ENCODE results near the gene ABHD6. TPM values are rescaled to one million over a fixed set of nuclear protein-coding genes. Genes with fewer than 3 reads are reported as not detected.
A peak's percentile ranks its signal among the peaks of the same experiment; 100 is the strongest.

ABHD6 gene
- total and polyA plus RNA-seq, 9 of the 15 experiments (the other 6 are each of a cell fraction or from before 2014, with no cell fraction given): 0.53 to 3.6 (median 2.5) TPM

DNA sequence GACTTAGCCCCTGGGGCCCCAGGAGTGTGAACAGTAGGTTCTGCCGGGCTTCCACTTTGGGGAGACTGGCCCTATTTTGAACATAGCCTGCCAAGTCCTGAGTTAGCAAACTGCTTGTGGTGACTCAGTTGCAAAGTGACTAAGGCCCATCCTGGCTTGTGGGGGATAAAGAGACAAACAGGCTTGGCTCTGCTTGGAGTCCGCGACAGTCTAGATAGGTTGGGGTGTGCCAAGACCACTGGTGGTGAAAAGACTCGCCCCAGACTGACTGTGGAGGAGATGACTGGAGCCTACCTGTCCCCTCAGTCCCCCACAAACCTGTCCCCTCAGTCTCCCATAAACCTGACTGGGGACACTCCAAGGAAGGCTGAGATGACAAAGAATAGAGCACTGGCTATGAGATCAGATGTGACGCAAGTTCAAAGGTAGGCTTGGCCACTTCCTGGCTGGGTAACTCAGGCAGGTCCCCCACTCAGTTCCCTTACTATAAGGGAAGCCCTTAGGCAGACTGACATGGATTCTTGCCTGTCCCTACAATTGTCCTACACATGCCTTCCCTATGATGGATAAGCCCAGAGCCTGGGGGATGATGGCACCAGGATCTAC is 31.1 kb upstream of the ABHD6 start (continued):
- TF ChIP-seq, protein P1, sequence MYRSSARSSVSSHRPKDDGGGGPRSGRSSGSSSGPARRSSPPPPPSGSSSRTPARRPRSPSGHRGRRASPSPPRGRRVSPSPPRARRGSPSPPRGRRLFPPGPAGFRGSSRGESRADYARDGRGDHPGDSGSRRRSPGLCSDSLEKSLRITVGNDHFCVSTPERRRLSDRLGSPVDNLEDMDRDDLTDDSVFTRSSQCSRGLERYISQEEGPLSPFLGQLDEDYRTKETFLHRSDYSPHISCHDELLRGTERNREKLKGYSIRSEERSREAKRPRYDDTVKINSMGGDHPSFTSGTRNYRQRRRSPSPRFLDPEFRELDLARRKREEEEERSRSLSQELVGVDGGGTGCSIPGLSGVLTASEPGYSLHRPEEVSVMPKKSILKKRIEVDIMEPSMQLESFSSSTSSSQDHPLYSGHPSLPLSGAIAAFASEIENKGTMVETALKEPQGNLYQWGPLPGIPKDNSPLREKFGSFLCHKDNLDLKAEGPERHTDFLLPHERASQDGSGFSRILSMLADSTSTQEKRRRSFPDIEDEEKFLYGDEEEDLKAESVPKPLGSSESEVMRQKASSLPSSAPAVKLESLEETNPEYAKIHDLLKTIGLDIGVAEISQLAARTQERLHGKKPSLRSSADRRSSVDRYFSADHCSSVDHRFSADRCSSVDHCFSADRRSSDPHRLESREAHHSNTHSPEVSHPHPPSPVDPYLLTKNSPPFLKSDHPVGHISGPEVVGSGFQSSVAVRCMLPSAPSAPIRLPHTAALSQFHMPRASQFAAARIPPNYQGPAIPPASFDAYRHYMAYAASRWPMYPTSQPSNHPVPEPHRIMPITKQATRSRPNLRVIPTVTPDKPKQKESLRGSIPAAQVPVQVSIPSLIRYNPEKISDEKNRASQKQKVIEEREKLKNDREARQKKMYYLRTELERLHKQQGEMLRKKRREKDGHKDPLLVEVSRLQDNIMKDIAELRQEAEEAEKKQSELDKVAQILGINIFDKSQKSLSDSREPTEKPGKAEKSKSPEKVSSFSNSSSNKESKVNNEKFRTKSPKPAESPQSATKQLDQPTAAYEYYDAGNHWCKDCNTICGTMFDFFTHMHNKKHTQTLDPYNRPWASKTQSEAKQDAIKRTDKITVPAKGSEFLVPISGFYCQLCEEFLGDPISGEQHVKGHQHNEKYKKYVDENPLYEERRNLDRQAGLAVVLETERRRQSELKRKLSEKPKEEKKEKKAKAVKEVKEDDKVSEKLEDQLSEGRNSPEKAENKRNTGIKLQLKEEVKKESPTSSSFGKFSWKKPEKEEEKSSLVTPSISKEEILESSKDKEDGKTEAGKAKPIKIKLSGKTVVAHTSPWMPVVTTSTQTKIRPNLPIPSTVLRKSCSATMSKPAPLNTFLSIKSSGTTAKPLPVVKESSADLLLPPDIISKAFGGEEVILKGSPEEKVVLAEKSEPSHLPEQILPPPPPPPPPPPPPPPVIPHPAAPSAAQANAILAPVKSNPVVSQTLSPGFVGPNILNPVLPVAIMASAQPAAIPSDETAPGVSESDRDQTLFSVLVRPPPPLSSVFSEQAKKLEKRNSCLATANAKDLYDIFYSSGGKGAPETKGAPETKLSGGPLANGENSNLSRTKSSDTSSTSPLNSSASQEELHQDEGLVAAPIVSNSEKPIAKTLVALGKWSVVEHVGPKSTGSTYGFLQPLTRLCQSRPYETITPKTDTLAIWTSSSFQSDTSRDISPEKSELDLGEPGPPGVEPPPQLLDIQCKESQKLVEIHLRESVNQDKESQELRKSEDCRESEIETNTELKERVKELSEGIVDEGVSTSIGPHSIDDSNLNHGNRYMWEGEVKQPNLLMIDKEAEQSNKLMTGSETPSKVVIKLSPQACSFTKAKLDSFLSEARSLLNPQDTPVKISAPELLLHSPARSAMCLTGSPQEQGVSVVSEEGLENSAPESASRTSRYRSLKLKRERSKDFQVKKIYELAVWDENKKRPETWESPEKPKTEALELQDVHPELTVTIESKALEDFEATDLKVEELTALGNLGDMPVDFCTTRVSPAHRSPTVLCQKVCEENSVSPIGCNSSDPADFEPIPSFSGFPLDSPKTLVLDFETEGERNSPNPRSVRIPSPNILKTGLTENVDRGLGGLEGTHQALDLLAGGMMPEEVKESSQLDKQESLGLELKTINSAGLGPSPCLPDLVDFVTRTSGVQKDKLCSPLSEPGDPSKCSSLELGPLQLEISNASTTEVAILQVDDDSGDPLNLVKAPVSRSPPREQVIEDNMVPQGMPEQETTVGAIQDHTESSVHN (IDR thresholded peaks at IDR 0.05; ENCODE audit: borderline replicate concordance in 1 of 2, low read depth in 1 of 2): no peak
- TF ChIP-seq, protein P2, sequence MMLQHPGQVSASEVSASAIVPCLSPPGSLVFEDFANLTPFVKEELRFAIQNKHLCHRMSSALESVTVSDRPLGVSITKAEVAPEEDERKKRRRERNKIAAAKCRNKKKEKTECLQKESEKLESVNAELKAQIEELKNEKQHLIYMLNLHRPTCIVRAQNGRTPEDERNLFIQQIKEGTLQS (IDR thresholded peaks at IDR 0.05): peak; percentile 70
- TF ChIP-seq, protein P2 (CRISPR knock-in tag; conservative IDR thresholded peaks at IDR 0.05): no peak

Measured in K562 (cell line).